ENCODE measurements around the gene PFKP. TPM values are rescaled to one million over a fixed set of nuclear protein-coding genes. Genes with fewer than 3 reads are reported as not detected.

The PFKP gene
- total RNA-seq, 1 donor from 2014 or later: 55.2 TPM

DNA sequence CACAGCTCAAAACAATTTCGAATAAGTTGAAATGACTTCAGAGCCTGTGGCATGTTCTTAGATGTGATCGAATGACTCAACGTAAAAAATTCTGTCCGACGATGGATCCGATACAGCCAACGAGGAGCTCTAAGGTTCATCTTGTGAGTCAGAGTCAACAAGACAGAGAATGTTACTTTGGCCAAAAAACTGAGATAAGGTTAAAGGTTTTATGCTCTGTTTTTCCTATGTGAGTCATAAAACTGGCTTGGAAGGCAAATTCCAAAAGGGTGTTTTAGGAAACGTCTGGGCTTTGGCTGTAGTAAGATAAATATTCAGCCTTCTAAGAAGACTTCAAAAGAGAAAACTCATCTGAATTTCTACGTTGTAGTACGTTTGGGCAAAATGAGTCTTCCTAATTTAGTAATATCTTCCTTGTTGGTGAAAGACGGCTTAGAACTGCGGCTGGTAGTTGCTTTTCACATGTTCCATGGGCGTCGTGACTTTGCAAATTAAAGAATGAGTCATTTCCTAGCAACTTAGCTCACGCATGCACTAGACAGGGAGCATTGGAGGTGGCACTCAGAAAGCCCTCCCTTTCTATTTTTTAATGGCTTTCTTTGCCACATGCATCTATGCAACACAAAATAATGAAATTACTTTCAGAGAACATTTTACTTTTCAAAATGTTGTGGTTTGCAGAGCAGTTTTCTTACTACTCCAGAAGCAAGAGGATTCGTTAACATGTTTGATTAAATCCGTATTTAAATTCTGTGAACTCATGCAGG lies 28.2 kb downstream of the PFKP start:
- Histone ChIP-seq H2AFZ (replicated peaks) (no peak overlapping the region), H3K9ac (no peak overlapping the region), H3K79me2 (ENCODE audit: low read depth) (peaks cover 21% of the 10 kb centered on the region), H3K4me1 (peaks cover 19% of the 10 kb centered on the region), H3K36me3 (no peaks in the 10 kb centered on the region), H3K4me2 (no peak overlapping the region), H3K27ac (no peak overlapping the region), H3K27me3 (no peaks in the 10 kb centered on the region), H4K20me1 (ENCODE audit: low read depth) (no peaks in the 10 kb centered on the region), H3K9me3 (ENCODE audit: low read depth) (no peaks in the 10 kb centered on the region), H3K4me3 (no peak overlapping the region), H3F3A (ENCODE audit: low read depth) (no peaks in the 10 kb centered on the region)
- Mint-ChIP-seq H3K27me3 (ENCODE audit: insufficient read depth, low read depth) (peaks cover 9% of the 10 kb centered on the region), H3K27ac (no peak overlapping the region), H3K36me3 (peaks cover 26% of the 10 kb centered on the region), H3K4me3 (no peak overlapping the region), H3K9me3 (peaks cover 3% of the 10 kb centered on the region), H3K4me1 (peaks cover 24% of the 10 kb centered on the region)
- DNase-seq (ENCODE audit: low spot score): no peak
- no peak for TF ChIP-seq CTCF (IDR thresholded peaks at IDR 0.05)
- TF ChIP-seq EZH2phosphoT487 (IDR thresholded peaks at IDR 0.05): no peak
- no peak for TF ChIP-seq EZH2 (IDR thresholded peaks at IDR 0.05)

- H3K36me3 ChIP-seq: no peaks in the 10 kb centered on the region
- peaks cover 9% of the 10 kb centered on the region for H3K27me3 Mint-ChIP-seq (ENCODE audit: insufficient read depth, low read depth)
- no peak overlapping the region for H3K27ac Mint-ChIP-seq
- H4K20me1 ChIP-seq (ENCODE audit: low read depth): no peaks in the 10 kb centered on the region
- no peak for TF ChIP-seq CTCF (IDR thresholded peaks at IDR 0.05)
- no peak for TF ChIP-seq EZH2phosphoT487 (IDR thresholded peaks at IDR 0.05)
- no peak for TF ChIP-seq EZH2 (IDR thresholded peaks at IDR 0.05)
- no peak overlapping the region for H3K27ac ChIP-seq
- no peaks in the 10 kb centered on the region for H3K27me3 ChIP-seq
- no peaks in the 10 kb centered on the region for H3F3A ChIP-seq (ENCODE audit: low read depth)
- H3K4me3 Mint-ChIP-seq: no peak overlapping the region
- peaks cover 17% of the 10 kb centered on the region for H3K79me2 ChIP-seq (ENCODE audit: low read depth)
- H3K9me3 ChIP-seq (ENCODE audit: low read depth): no peaks in the 10 kb centered on the region
- no peak overlapping the region for H3K4me2 ChIP-seq
- peaks cover 24% of the 10 kb centered on the region for H3K4me1 Mint-ChIP-seq
- no peak for DNase-seq (ENCODE audit: low spot score)
- no peak overlapping the region for H3K4me3 ChIP-seq
- no peak overlapping the region for H3K9ac ChIP-seq
- peaks cover 13% of the 10 kb centered on the region for H3K4me1 ChIP-seq
- peaks cover 29% of the 10 kb centered on the region for H3K36me3 Mint-ChIP-seq
- no peak overlapping the region for H2AFZ ChIP-seq (replicated peaks)
- peaks cover 5% of the 10 kb centered on the region for H3K9me3 Mint-ChIP-seq
Observed at GRCh38 chr10:3096149-3096548, 28.8 kb downstream of the PFKP start.

DNA sequence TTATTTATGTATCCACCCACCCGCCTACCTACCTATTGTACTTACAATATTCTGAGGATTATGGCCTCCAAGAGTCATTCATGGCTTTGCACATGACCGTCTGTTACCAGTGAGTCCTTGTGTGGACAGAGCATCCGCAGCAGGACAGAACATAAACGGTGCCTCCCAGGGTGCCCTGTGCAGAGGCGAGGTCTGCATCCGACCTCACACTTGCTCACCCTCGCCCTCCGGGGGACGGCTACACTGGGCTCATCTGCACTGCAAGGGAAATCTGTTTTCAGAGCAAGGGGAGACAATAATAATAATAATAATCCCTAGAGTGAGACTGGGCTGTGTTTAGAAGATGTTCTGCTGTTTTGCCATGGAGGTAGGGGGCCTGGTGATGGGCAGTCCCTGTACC lies 29.8 kb downstream of the PFKP start:
- Mint-ChIP-seq H3K4me1 (peaks cover 24% of the 10 kb centered on the region), H3K27me3 (ENCODE audit: insufficient read depth, low read depth) (peaks cover 9% of the 10 kb centered on the region), H3K9me3 (peaks cover 5% of the 10 kb centered on the region), H3K27ac (no peak overlapping the region), H3K4me3 (no peak overlapping the region), H3K36me3 (peaks cover 32% of the 10 kb centered on the region)
- H3K4me1 ChIP-seq: peaks cover 11% of the 10 kb centered on the region
- H3K79me2 ChIP-seq (ENCODE audit: low read depth): peaks cover 13% of the 10 kb centered on the region
- no peaks in the 10 kb centered on the region for H3K27me3 ChIP-seq
- TF ChIP-seq EZH2 (IDR thresholded peaks at IDR 0.05): no peak
- no peak for TF ChIP-seq CTCF (IDR thresholded peaks at IDR 0.05)
- no peak for TF ChIP-seq EZH2phosphoT487 (IDR thresholded peaks at IDR 0.05)
- no peak overlapping the region for H3K4me2 ChIP-seq
- no peak overlapping the region for H3K9ac ChIP-seq
- no peaks in the 10 kb centered on the region for H4K20me1 ChIP-seq (ENCODE audit: low read depth)
- H3K36me3 ChIP-seq: no peaks in the 10 kb centered on the region
- no peaks in the 10 kb centered on the region for H3K9me3 ChIP-seq (ENCODE audit: low read depth)
- no peak overlapping the region for H3K4me3 ChIP-seq
- no peak for DNase-seq (ENCODE audit: low spot score)
- H3K27ac ChIP-seq: no peak overlapping the region
- H2AFZ ChIP-seq (replicated peaks): no peak overlapping the region
- H3F3A ChIP-seq (ENCODE audit: low read depth): no peaks in the 10 kb centered on the region

Data from neural progenitor cell (in vitro differentiated cells).